ENCODE data around the gene EBF3. TPM values are rescaled to one million over a fixed set of nuclear protein-coding genes. Genes with fewer than 3 reads are reported as not detected.

The EBF3 gene
- total RNA-seq, 1 experiment from 2014 or later, result not detected

- H3K9me3 Mint-ChIP-seq (ENCODE audit: unreplicated experiment), result no peaks in the 10 kb centered on the region
- ChIA-PET CTCF (no interaction called here), POLR2A (no interaction called here)
- H3K36me3 Mint-ChIP-seq (ENCODE audit: insufficient read depth, unreplicated experiment), result no peaks in the 10 kb centered on the region
- no TSS peak for BruUV-seq (replicated peaks)
- TF ChIP-seq CTCF (IDR thresholded peaks at IDR 0.05; ENCODE audit: unreplicated experiment), result no peak
- H3K4me3 Mint-ChIP-seq (ENCODE audit: unreplicated experiment), result no peak overlapping the region
- H3K27ac Mint-ChIP-seq (ENCODE audit: low read depth, unreplicated experiment), result no peak overlapping the region
- no peak for DNase-seq (ENCODE audit: unreplicated experiment)
- intact Hi-C loops (cut with micrococcal nuclease), result no loop called here
- H3K4me1 Mint-ChIP-seq (ENCODE audit: insufficient read depth, unreplicated experiment), result no peaks in the 10 kb centered on the region
- H3K27me3 Mint-ChIP-seq (ENCODE audit: insufficient read depth, unreplicated experiment), result no peaks in the 10 kb centered on the region
These were observed 4.2 kb upstream of the EBF3 start for GRCh38 chr10:129968020-129968852.

GRCh38 chr10:129967579-129968019 lies 3.5 kb upstream of the EBF3 start:
- no peak for DNase-seq (ENCODE audit: unreplicated experiment)
- POLR2A ChIA-PET, result no interaction called here
- Mint-ChIP-seq H3K27ac (ENCODE audit: low read depth, unreplicated experiment) (no peak overlapping the region), H3K4me3 (ENCODE audit: unreplicated experiment) (no peak overlapping the region), H3K36me3 (ENCODE audit: insufficient read depth, unreplicated experiment) (peaks cover 2% of the 10 kb centered on the region), H3K4me1 (ENCODE audit: insufficient read depth, unreplicated experiment) (no peaks in the 10 kb centered on the region), H3K27me3 (ENCODE audit: insufficient read depth, unreplicated experiment) (no peaks in the 10 kb centered on the region), H3K9me3 (ENCODE audit: unreplicated experiment) (no peaks in the 10 kb centered on the region)
- intact Hi-C loops (cut with micrococcal nuclease), result no loop called here
- CTCF ChIA-PET, result no interaction called here
- no TSS peak for BruUV-seq (replicated peaks)
- no peak for TF ChIP-seq CTCF (IDR thresholded peaks at IDR 0.05; ENCODE audit: unreplicated experiment)

DNA sequence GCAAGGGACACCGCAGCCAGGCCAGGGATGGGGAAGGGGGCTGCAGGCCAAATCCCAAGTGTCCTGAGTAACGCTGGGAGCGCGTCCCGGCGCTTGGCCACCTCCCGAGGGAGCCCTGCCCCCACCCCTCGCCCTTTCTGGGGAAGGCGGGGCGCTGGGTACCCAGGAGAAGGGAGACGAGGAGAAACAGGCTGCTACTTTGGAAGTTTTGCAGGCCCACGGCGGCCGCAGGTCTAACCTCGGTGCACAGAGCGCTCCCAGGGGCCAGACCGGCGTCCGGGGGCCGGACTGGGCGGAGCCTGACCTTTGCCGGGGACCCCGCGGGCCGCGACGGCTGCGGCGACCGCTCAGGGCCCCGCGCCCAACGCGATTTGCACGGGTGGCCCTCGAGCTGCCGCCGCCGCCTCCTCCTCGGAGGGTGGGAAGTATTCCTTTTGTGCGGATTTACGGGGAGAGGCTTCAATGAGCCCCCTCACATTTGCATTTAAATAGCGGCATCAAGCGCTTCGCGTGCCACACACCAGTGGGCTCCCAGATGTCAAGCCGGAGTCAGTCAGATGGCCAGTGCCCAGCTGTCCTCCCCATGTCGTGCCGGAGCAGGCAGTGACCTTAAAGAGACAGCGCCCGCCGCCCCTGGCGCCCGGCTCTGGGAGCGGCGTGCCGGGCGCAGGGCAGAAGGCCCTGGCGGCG lies 3.0 kb upstream of the EBF3 start:
- no peak for DNase-seq (ENCODE audit: unreplicated experiment)
- Mint-ChIP-seq H3K4me1 (ENCODE audit: insufficient read depth, unreplicated experiment) (no peaks in the 10 kb centered on the region), H3K36me3 (ENCODE audit: insufficient read depth, unreplicated experiment) (peaks cover 7% of the 10 kb centered on the region), H3K9me3 (ENCODE audit: unreplicated experiment) (no peaks in the 10 kb centered on the region), H3K4me3 (ENCODE audit: unreplicated experiment) (no peak overlapping the region), H3K27ac (ENCODE audit: low read depth, unreplicated experiment) (no peak overlapping the region), H3K27me3 (ENCODE audit: insufficient read depth, unreplicated experiment) (no peaks in the 10 kb centered on the region)
- intact Hi-C loops (cut with micrococcal nuclease), result no loop called here
- no TSS peak for BruUV-seq (replicated peaks)
- CTCF ChIA-PET, result no interaction called here
- POLR2A ChIA-PET, result no interaction called here
- TF ChIP-seq CTCF (IDR thresholded peaks at IDR 0.05; ENCODE audit: unreplicated experiment), result no peak

DNA sequence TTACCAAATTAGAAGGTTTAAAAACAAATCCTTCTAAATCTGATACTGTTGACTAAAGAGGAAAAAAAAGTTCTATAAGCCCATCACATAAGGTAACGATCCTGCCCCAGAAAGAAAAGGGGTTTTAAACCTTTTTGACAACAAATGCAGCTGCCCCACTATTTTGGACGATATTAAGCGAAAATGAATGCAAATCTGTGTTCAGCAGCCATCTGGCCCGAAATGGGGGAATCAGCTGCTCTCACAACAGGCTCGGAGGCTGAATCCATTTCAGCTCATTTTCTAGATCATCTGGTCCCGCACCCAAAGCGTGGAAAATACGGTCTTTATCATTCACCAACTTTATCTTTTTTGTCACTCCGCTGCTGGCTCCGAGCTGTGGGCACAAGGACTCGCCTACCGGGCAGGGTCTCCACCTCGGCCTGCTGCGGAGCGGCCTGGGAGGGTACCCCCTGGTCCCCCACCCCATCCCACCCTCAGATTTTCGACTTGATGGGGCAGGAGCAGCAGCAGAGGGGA lies 2.4 kb upstream of the EBF3 start:
- no TSS peak for BruUV-seq (replicated peaks)
- TF ChIP-seq CTCF (IDR thresholded peaks at IDR 0.05; ENCODE audit: unreplicated experiment), result no peak
- DNase-seq (ENCODE audit: unreplicated experiment), result no peak
- Mint-ChIP-seq H3K9me3 (ENCODE audit: unreplicated experiment) (no peaks in the 10 kb centered on the region), H3K27ac (ENCODE audit: low read depth, unreplicated experiment) (no peak overlapping the region), H3K4me1 (ENCODE audit: insufficient read depth, unreplicated experiment) (no peaks in the 10 kb centered on the region), H3K36me3 (ENCODE audit: insufficient read depth, unreplicated experiment) (peaks cover 7% of the 10 kb centered on the region), H3K27me3 (ENCODE audit: insufficient read depth, unreplicated experiment) (no peaks in the 10 kb centered on the region), H3K4me3 (ENCODE audit: unreplicated experiment) (no peak overlapping the region)
- intact Hi-C loops (cut with micrococcal nuclease), result no loop called here
- ChIA-PET CTCF (no interaction called here), POLR2A (no interaction called here)
